ENCODE measurements around the gene TRIM33.

- TF ChIP-seq EP300 (IDR thresholded peaks at IDR 0.05; ENCODE audit: borderline replicate concordance in 1 of 2, low read depth in 1 of 2, low read length in 1 of 2), result no peak
- TF ChIP-seq POLR2AphosphoS5 (IDR thresholded peaks at IDR 0.05; ENCODE audit: low read depth, low read length), result no peak
- no peak for TF ChIP-seq RCOR1 (IDR thresholded peaks at IDR 0.05; ENCODE audit: low read length)
- TF ChIP-seq CTCF (IDR thresholded peaks at IDR 0.05), result no peak
Measured at GRCh38 chr1:114441332-114441731, 69.7 kb downstream of the TRIM33 start.
